ENCODE data around the gene LPO.

Gene LPO

DNA sequence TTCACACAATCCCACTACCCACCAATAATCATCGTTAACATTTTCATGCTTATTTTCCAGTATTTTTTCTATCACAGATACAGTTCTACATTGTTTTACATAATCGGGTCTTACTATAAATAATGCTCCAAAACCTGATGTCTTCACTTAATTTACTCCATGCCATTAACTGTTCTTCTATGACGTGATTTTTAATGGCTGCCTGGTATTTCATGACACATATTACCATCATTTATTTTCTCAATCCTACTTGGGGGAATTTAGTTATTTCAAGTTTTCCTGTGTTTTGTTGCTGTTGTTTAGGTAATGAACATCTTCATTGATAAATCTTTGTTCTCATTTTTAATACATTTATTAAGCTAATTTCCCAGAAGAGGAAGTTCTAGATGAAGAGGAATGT is 14.7 kb downstream of the LPO start:
- in situ Hi-C loops (cut with MboI; ENCODE audit: low sequenced_read_pairs): no loop called here

DNA sequence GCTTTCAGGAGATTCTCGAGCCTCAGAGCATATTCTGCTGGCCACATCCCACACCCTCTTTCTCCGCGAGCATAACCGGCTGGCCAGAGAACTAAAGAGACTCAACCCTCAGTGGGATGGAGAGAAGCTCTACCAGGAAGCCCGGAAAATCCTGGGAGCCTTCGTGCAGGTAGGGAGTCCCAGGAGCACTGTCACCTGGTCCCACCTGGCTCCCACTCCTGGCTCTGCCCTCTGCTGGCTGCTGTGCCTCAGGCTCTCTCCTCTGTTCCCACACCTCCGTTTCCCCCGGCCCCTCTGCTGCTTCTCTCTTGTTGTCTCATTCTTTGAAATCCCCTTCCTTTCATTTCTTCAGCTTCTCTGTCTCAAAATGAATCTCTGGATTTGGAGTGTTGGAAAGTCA is 16.4 kb downstream of the LPO start:
- in situ Hi-C loops (cut with MboI; ENCODE audit: low sequenced_read_pairs): no loop called here

DNA sequence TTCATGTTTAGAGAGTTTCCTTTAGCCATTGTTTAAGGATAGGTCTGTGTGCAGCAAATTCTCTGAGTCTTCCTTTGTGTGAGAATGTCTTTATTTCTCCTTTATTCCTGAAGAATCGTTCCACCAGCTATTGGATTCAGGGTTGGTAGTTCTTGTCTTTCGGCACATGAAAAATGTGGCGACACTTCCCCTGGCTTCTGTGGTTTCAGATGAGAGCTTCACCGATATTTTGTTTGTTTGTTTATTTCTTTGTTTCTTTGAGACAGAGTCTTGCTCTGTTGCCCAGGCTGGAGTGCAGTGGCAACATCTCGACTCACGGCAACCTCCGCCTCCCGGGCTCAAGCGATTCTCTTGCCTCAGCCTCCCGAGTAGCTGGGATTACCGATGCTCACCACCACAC is 23.8 kb downstream of the LPO start:
- in situ Hi-C loops (cut with MboI; ENCODE audit: low sequenced_read_pairs): no loop called here

DNA sequence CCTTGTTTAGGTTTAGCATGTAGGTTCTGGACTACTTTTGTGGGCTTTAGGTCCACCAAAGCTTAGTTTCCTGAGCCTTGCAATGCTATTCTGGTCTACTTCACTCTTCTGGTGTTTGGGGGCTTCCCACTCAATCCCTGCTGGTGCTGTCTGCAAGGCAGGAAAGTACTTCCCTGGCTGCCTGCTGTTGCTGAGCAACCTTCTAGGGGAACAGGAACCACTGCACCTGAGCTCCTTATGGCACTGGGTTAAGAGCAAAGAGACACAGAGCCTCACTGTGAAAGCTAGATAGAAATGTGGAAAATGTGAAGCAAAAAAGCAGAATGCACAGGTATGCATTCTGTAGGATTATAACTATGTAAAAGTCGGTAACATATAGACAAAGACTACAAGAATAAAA is 25.4 kb downstream of the LPO start:
- in situ Hi-C loops (cut with MboI; ENCODE audit: low sequenced_read_pairs): no loop called here

DNA sequence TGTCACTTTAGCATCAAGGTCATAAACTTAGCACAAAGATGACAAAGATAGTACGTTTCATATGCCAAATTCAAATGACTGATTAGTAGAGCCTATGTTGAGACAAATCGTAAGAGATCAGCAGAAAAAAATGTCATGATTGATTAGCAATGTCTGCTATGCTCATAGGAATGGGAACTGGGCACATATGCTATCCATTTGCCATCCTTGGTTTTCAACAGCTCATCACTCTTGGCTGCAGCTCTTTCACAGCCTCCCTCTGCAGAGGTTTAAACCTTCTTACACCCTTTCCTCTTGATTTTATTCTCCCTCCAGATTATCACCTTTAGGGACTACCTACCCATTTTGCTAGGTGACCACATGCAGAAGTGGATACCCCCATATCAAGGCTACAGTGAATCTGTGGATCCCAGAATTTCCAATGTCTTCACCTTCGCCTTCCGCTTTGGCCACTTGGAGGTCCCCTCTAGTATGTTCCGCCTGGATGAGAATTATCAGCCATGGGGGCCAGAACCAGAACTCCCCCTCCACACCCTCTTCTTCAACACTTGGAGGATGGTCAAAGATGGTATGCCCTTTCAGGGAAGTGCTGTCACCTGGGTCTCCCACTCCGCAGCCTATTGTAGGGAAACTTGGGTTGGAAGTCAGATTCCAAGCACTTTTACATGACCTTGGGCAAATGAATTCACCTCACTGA is 26.2 kb downstream of the LPO start:
- in situ Hi-C loops (cut with MboI; ENCODE audit: low sequenced_read_pairs): no loop called here

DNA sequence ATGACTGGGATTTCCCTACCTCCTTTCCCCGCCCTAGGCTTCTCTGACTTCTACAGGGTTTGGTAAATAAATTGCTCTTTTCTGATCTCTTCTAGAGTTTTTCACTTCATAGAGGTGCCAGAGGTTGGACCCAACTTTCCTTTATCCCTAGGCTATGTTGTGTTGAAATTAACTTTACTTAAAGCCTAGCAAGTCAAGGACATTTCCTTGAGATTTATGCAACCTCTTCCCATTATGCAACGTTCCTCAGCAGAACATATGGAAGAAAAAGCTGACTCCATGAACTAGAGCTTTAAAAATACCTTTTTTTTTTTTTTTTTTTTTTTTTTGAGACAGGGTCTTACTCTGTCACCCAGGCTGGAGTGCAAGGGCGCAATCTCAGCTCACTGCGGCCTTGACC is 26.9 kb downstream of the LPO start:
- in situ Hi-C loops (cut with MboI; ENCODE audit: low sequenced_read_pairs): no loop called here

DNA sequence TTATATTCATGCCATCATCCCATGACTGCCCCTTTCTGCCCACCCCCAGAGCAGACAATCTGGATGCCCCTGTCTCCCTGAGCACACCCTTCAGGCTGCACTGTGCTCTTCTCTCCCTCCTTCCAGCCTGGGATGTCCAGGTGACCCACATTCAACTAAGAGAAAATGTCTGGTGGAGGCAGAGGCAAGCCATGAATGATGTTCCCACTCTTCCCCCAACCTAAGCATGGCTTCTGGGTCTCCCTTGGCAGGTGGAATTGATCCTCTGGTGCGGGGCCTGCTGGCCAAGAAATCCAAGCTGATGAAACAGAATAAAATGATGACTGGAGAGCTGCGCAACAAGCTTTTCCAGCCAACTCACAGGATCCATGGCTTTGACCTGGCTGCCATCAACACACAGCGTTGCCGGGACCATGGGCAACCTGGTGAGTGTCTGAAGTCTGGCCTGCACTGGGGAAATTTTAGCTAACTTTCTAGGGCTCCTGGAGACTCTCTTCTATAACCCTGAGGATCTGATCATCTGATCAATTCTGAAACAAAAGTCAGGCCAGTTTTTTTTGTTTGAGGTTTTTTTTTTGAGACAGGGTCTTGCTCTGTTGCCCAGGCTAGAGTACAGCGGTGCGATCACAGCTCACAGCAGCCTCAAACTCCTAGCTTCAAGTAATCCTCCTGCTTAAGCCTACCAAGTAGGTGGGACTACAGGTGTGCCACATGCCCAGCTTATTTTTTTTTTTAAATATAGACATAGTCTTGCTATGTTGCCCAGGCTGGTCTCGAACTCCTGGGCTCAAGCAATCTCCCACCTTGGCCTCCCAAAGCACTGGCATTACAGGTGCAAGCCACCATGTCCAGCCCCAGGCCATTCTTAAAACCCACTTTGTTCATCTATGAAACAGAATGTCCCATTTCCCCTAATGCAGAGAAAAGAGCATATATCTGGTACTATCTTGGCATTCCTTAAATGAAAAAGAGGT is 27.8 kb downstream of the LPO start:
- in situ Hi-C loops (cut with MboI; ENCODE audit: low sequenced_read_pairs): no loop called here

DNA sequence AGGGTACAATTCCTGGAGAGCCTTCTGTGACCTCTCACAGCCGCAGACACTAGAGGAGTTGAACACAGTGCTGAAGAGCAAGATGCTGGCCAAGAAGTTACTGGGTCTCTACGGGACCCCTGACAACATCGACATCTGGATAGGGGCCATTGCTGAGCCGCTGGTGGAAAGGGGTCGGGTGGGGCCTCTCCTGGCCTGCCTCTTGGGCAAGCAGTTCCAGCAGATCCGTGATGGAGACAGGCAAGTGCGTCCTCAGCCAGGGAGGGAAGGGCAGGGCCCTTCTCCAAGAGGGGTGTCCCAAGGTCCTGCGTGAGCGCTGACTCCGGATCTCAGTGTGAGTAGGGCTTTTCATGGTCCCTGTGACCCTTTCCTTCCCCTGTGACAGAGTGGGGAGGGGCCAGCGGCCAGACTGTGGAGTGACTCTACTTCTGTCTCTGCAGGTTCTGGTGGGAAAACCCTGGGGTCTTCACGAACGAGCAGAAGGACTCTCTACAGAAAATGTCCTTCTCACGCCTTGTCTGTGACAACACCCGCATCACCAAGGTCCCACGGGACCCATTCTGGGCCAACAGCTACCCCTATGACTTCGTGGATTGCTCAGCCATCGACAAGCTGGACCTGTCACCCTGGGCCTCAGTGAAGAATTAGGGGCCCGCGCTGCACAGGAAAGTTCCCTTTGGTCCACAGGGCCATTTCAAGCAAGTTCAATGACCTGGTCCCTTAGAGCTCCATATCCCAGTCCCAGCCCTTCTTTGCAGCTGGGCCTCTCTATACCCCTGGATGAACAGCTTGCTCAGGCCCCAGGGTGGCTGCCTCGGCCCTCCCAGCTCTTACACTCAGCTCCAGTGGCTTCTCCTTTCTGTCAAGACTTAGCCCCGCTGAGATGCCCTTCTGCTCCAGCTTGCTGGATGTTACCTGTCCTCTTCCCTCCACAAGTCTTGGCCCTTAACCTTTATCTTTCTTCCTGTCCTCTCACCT is 29.3 kb downstream of the LPO start:
- in situ Hi-C loops (cut with MboI; ENCODE audit: low sequenced_read_pairs): no loop called here

DNA sequence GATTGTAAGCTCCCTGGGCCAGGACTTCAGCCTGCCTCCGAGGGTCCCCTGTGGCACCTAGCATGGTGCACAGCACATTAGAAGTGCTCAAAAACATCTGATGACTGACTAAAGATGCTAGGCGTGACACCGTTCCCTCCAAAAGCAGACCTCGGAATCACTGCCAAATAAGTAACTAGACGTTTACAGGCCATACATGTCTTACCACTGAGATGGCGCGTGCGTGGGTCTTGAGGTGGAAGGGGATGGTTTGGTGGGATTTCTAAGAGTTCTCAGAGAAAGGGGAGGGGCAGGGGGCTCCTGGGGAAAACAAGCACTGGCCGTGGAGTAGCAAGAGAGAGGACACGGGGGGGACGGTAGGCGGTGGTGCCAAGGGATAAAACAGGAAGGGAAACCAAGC is 29.9 kb downstream of the LPO start:
- in situ Hi-C loops (cut with MboI; ENCODE audit: low sequenced_read_pairs): no loop called here

DNA sequence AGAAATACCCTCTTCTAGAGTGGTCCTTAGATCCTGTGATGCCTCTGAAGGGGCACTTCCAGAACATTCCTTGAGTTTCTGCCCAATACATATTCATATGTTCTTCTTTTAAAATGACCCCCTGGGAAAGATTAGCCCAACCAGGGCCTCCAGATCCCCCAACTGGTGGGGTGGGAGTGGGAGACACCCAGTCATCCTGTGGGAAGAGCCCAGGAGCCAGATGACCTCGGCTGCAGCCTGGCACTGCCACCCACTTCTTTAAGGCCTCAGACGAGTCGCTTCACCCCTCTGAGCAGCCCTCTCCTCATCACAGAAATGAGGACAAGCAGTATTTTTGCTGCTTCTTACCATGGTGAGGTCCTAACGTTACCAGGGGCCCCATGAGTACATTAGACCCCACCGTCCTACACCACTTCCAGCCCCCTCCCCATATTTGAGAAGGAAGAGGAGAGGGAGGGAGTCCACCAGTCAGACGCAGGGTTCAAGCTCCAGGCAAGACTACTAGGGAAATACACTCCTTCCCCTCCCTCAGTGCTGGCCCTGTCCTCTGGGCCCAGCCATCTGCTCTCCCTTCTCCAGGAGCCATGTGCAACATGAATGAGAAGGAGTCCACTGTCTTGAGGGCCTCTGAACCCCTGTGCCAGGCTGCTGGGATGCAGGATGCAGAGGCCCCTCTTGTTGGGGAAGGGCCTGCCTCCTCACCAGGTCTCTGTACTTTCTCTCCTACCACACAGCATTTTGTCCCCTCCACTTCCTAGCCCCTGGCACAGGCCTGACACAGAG is 30.6 kb downstream of the LPO start:
- in situ Hi-C loops (cut with MboI; ENCODE audit: low sequenced_read_pairs): no loop called here

DNA sequence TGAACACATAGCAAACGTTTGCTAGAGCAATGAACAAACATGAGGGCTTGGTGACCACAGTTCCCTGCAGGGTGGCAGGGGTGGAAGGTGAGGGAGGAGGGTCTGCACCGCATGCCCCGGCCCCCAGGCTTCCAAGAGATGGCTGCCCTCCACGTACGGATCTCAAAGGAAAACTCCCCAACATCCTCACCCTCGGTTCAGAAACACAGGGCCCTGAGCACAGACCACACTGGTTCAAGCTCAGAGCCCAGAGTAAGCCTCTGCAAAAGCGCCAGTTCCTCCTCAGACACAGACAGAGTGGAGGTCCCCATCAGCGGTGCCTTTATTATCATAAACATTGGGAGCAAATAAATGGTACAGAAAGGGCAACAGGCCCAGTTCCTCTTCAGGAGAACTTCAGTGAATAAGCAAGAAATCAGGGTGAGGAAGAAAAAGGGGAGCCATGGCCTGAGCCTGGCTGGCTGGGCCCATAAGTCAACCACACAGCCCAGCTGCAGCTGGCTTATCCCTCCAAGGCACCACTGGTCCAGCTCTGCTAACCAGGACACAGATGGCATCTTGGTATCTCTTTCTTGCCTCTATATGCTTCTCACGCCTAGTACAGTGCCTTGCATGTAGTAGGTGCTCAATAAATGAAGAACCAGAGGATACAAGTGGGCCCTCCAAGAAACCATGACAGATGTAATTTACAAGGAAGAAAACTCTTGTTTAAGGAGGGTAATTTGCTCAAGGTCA is 31.3 kb downstream of the LPO start:
- in situ Hi-C loops (cut with MboI; ENCODE audit: low sequenced_read_pairs): no loop called here

DNA sequence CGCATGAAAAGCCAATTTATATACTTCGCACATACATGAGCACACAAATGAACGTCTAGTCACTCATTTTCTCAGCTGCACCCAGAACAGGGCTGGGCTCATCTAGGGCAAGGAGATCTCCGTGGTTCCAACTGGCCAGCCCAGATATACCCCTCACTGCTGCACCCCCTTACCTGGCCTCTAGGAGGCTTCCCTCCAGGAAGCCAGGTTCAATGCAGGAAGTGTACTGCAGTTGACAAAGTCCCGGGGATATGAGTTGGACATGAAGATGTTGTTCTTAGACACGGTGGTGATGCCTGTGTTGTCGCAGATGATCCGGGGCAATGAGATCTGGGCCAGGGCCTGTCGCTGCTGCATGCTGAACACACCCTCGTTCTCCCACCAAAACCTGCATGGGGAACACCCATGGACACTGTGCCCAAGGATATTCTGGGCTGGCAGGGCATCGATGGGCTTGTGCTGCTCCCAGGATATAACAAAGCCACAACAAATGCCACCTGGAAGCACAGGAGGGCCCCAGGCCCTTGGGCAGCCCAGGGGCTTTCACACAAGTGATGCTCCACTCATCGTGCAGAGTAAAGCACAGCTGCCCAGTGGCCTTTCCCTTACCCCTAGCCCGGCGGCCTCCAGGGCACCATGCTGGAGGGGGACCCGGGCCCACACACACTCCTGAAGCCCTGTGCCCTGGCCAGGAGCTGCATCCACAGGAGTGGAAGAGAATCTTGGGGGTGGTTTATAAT is 32.3 kb downstream of the LPO start:
- in situ Hi-C loops (cut with MboI; ENCODE audit: low sequenced_read_pairs): no loop called here

DNA sequence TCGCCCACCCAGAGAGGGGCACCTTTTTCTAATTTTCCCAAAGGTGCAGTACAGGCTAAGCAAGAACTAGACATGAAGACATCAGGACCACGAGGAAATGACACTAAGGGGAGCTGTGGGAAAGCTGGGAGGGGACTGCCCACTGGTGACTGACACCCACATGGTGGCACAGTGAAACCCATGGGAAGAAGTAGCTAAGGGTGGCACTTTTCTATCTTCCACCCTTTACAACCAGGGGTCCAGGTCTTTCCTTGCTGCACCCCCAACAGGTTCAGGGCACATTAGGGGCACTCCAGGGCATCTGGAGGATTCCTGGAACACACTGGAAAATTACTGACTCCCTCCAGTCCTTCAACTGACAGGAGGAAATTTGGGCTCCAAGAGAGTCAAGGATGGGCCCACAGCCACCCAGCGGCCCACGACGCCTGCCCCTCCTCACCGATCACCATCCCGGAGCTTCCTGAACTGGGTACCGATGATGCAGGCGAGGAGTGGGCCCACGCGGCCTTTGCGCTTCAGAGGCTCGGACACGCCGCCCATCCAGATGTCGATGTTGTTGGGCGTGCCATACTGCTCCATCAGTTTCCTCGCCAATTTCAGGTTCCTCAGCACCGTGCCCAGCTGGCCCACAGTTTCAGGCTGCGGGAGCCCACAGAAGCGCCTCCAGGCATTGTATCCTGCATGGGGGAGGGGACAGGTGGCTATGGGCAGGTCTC is 33.0 kb downstream of the LPO start:
- in situ Hi-C loops (cut with MboI; ENCODE audit: low sequenced_read_pairs): no loop called here

DNA sequence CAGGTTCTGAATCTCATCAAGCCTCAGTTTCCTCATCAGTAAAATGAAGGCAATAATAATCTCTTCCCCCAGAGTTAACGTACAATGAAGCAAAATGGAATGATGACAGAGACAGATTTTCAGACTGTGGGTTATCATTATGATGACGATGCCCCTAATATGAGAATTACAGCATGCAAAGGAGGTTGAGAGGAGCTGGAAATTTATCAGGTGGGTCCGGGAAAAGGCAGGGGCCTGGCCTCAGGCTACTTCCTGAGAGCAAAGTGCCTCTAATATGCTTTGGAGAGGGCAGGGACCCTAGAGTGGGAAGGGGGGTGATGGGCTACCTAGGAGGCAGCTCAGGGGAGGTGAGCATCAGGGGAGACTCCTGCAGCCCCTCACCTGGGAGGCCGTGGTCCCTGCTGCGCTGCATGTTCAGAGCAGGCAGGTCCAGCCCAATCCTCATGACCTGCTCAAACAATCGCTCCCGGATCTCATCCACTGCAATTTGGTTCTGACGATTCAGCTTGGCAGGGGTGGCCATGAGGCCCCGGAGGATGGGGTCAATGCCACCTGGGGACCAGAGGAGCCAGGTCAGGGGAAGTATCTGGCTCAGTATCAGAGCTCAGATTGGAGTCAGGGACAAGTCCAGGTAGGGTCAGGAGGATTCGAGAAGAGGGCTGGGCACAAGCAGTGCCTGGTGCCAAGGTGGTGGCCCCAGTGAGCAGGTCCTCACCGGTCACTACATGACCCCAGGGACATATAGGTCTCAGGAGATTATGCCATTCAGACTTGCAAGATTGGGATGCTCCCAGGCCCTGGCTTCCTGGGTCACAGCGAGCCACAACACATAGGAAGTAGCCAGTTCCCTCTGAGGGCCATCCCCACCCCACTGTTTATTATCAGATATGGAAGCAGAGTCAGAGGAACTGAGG is 34.2 kb downstream of the LPO start:
- in situ Hi-C loops (cut with MboI; ENCODE audit: low sequenced_read_pairs): no loop called here

DNA sequence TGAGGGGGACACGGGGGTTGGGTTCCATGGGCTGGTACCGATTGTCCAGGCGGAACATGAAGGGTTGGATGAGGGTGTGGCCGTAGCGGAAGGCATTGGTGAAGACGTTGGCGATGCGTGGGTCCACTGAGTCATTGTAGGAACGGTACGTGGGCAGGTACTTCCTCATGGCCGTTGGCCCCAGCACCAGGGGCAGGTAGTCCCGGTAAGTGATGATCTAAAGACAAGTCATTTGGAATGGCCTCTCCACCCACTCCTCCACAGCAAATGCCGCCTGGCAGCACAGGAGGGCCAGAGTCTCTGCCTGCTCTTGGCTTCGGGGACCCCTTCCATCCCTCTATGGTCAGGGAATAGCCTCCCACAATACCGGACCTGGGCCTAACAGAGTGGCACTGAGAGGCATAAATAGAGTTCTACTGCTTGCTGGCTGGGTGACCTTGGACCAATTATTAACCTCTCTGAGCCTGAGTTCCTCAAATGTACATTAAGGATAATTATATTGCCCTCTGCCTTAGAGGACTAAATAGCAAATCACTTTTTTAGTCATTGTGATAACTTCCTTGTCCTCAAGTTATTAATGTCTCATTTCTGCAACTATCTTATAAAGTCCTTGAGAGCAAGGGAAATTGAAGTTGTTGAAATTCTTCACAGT is 35.2 kb downstream of the LPO start:
- in situ Hi-C loops (cut with MboI; ENCODE audit: low sequenced_read_pairs): no loop called here

DNA sequence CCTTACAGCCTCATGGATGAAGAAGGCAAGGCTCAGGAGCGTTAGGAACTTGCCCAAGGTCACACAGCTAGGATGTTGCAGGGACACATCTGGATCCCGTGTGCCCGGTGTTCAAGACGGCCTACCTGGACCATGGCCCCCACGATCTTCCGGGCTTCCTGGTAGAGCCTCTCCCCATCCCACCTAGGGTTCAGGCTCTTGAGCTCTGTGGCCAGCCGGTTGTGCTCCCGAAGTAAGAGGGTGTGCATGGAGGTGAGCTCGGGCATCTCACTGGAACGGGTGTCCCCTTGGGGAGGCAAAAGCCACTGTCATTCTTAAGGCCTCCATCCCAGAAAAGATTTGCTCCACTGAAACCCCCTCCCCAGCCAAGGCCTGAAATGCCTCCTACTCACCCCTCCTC is 37.0 kb downstream of the LPO start:
- in situ Hi-C loops (cut with MboI; ENCODE audit: low sequenced_read_pairs): no loop called here

DNA sequence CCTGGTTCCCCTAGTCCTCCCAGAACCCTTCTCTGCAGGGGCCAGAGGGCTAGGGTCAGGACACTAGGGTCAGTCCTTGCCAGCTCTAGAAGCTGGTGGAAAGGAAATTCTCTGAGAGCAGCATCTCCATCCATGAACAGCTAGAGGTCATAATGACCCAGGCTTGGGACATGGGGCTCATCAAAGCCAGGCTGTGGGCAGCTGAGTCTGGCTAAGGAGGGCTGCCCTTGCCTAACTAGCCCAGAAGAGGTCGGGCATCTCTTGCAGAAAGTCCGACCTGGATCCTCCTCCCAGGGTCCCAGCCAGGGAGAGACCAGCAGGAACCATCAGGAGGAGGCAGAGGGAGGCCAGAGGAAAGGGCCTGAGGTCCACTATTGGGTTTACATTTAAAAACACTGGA is 38.0 kb downstream of the LPO start:
- in situ Hi-C loops (cut with MboI; ENCODE audit: low sequenced_read_pairs): no loop called here
